ENCODE measurements around the gene STK17B.

Gene STK17B

GRCh38 chr2:196155575-196155974 is 15.8 kb downstream of the STK17B start:
- no peak for DNase-seq (ENCODE audit: low read depth)

- no peak for DNase-seq (ENCODE audit: low read depth)
These were observed 17.9 kb downstream of the STK17B start for GRCh38 chr2:196153480-196153879.

GRCh38 chr2:196149948-196150347 is 21.4 kb downstream of the STK17B start:
- DNase-seq (ENCODE audit: low read depth), result no peak

- DNase-seq (ENCODE audit: low read depth), result no peak
These were observed 22.6 kb downstream of the STK17B start for GRCh38 chr2:196148736-196149135.

- DNase-seq (ENCODE audit: low read depth), result no peak
These were observed 26.1 kb downstream of the STK17B start for GRCh38 chr2:196145256-196145655.

- no peak for DNase-seq (ENCODE audit: low read depth)
These were observed 26.8 kb downstream of the STK17B start for GRCh38 chr2:196144513-196145126.

GRCh38 chr2:196143730-196144131 is 27.6 kb downstream of the STK17B start:
- no peak for DNase-seq (ENCODE audit: low read depth)

GRCh38 chr2:196142825-196143224 is 28.6 kb downstream of the STK17B start:
- no peak for DNase-seq (ENCODE audit: low read depth)

- DNase-seq (ENCODE audit: low read depth), result no peak
These were observed 31.2 kb downstream of the STK17B start for GRCh38 chr2:196140213-196140612.

GRCh38 chr2:196137271-196137670 is 34.1 kb downstream of the STK17B start:
- no peak for DNase-seq (ENCODE audit: low read depth)

- no peak for DNase-seq (ENCODE audit: low read depth)
These were observed 35.2 kb downstream of the STK17B start for GRCh38 chr2:196136151-196136550.

GRCh38 chr2:196131949-196132925 is 39.1 kb downstream of the STK17B start:
- peak; percentile 20 for DNase-seq (ENCODE audit: low read depth)

- DNase-seq (ENCODE audit: low read depth), result peak; percentile 25
These were observed 39.9 kb downstream of the STK17B start for GRCh38 chr2:196131384-196131937.

- no peak for DNase-seq (ENCODE audit: low read depth)
These were observed 41.1 kb downstream of the STK17B start for GRCh38 chr2:196130039-196130825.

GRCh38 chr2:196128749-196129148 is 42.6 kb downstream of the STK17B start:
- DNase-seq (ENCODE audit: low read depth), result no peak

GRCh38 chr2:196125596-196125995 is 45.8 kb downstream of the STK17B start:
- DNase-seq (ENCODE audit: low read depth), result no peak

GRCh38 chr2:196123679-196124373 is 47.6 kb downstream of the STK17B start:
- no peak for DNase-seq (ENCODE audit: low read depth)

GRCh38 chr2:196119926-196120325 is 51.5 kb downstream of the STK17B start:
- DNase-seq (ENCODE audit: low read depth), result no peak

GRCh38 chr2:196117214-196117705 is 54.1 kb downstream of the STK17B start:
- DNase-seq (ENCODE audit: low read depth), result no peak

- no peak for DNase-seq (ENCODE audit: low read depth)
These were observed 58.1 kb downstream of the STK17B start for GRCh38 chr2:196113061-196113974.

Measured in activated gamma-delta T cell treated with anti-CD3 and anti-CD28 coated beads, Interleukin-2, amount 50 U/mL, for 16 hours (primary cell).